Sigmoid colon (tissue), 7 donors: ENCODE measurements around the gene DDX6. TPM values are rescaled to one million over a fixed set of nuclear protein-coding genes. Genes with fewer than 3 reads are reported as not detected.
A peak's percentile ranks its signal among the peaks of the same experiment; 100 is the strongest.
"Not testable (repeated sequence)": the region's sequence is repeated elsewhere in the genome, so short reads cannot be mapped to it uniquely, and the experiment has no call there.

Experiments used
- DNase-seq: peaks from one replicate; pipeline ENCODE4 v3.0.0-alpha.2; 2019
- H3K27ac ChIP-seq, 4 donors: fragments of 200-600 bp; sonication (generic); one replicate each; pipeline ENCODE4 v1.5.1; 2016 to 2019; ENCODE audit warnings: mild to moderate bottlenecking in 1 of 4
- H3K27me3 ChIP-seq, 3 donors: fragments of 200-600 bp; sonication (generic); one replicate each; pipeline ENCODE4 v1.5.1; 2019; ENCODE audit warnings: mild to moderate bottlenecking in 1 of 3
- H3K36me3 ChIP-seq, 4 donors: fragments of 200-600 bp; sonication (generic); one replicate each; pipeline ENCODE4 v1.5.1; 2016 to 2019
- H3K4me1 ChIP-seq, 4 donors: fragments of 200-600 bp; sonication (generic); one replicate each; pipeline ENCODE4 v1.5.1; 2017 to 2019
- H3K4me3 ChIP-seq, 4 donors: fragments of 200-600 bp; sonication (generic); one replicate each; pipeline ENCODE4 v1.5.1; 2017 to 2019; ENCODE audit warnings: mild to moderate bottlenecking in 2 of 4, moderate library complexity in 1 of 4
- H3K9me3 ChIP-seq, 4 donors: fragments of 200-600 bp in 3 of 4; sonication (generic) in 3 of 4; one replicate each; pipeline versions ENCODE4 v1.5.1 to v1.6.1; 2013 to 2019
- CTCF ChIP-seq, 4 experiments: fragments of 450-650 bp in 3 of 4; fragments of 200-600 bp in 1 of 4; IDR thresholded peaks; one replicate each; pipeline ENCODE4 v1.5.1; 2016 to 2019; ENCODE audit warnings: antibody characterized with exemption in 4 of 4, mild to moderate bottlenecking in 3 of 4, moderate library complexity in 2 of 4
- EP300 ChIP-seq, 4 donors: sonication (generic); formaldehyde crosslinking; IDR thresholded peaks; one replicate each; pipeline ENCODE4 v1.6.1; 2017; ENCODE audit warnings: antibody characterized with exemption in 4 of 4
- POLR2A ChIP-seq, 2 donors: fragments of 450-650 bp; IDR thresholded peaks; one replicate each; pipeline ENCODE4 v1.6.1; 2016; ENCODE audit warnings: antibody characterized with exemption in 2 of 2, mild to moderate bottlenecking in 2 of 2, moderate library complexity in 2 of 2
- POLR2AphosphoS5 ChIP-seq, 4 donors: sonication (generic); formaldehyde crosslinking; IDR thresholded peaks; one replicate each; pipeline ENCODE4 v1.6.1; 2017; ENCODE audit warnings: antibody characterized with exemption in 4 of 4
- WGBS, 2 donors: extraction: QIAGEN DNeasy Blood & Tissue Kit; methylation state at CpG; one replicate each; pipeline ENCODE4 v1.1.7; 2013; 5-methylcytosine and 5-hydroxymethylcytosine counted together
- intact Hi-C: fragments of 100-400 bp; cut with DNase I; formaldehyde crosslinking; loops from one replicate; pipeline ENCODE4 v1.15.1; 2023
- polyA plus RNA-seq, 3 donors: library from polyadenylated mRNA; stranded (reverse); fragments of 200-250 nt; gene quantifications; one replicate each; pipeline ENCODE4 v1.2.3, GENCODE V29; 2013
- total RNA-seq, 4 donors: library from RNA; depleted of rRNA; stranded (reverse); fragments of >200 nt; gene quantifications; one replicate each; pipeline ENCODE4 v1.1.0, GENCODE V29; 2016
- donor health status: healthy with polysubstance abuse.
- donor health status: Bipolar disorder and iron deficiency.
- donor health status: healthy.

DDX6 gene
- total and polyA plus RNA-seq, 7 donors = 19.2 to 137 (median 97.8) TPM

- no peaks in the 10 kb centered on the region for H3K27me3 ChIP-seq
- 27 to 80% methylated on average over 7 of the region's 7 CpGs for WGBS, 2 donors
- no peak overlapping the region for H3K27ac ChIP-seq
- H3K36me3 ChIP-seq = no peaks in the 10 kb centered on the region
- H3K9me3 ChIP-seq = no peaks in the 10 kb centered on the region
- H3K4me1 ChIP-seq = no peaks in the 10 kb centered on the region
- H3K4me3 ChIP-seq = no peak overlapping the region
- no peak for DNase-seq
- no peak for TF ChIP-seq POLR2A (IDR thresholded peaks at IDR 0.05)
- TF ChIP-seq POLR2AphosphoS5 (IDR thresholded peaks at IDR 0.05) = no peak
- no peak for TF ChIP-seq CTCF (IDR thresholded peaks at IDR 0.05)
- TF ChIP-seq EP300 (IDR thresholded peaks at IDR 0.05) = no peak
- intact Hi-C loops = no loop called here
These were observed 36.2 kb upstream of the DDX6 start for GRCh38 chr11:118827118-118827517.

GRCh38 chr11:118822936-118823510 is 32.1 kb upstream of the DDX6 start:
- DNase-seq, intact Hi-C loops, H3K27ac ChIP-seq, H3K27me3 ChIP-seq, H3K4me3 ChIP-seq, H3K9me3 ChIP-seq, H3K36me3 ChIP-seq: not testable (repeated sequence)
- 86 to 91% methylated on average over 8 of the region's 8 CpGs for WGBS, 2 donors
- H3K4me1 ChIP-seq = peaks cover 0 to 20% (median 18%) of the 10 kb centered on the region in 4 donors

DNA sequence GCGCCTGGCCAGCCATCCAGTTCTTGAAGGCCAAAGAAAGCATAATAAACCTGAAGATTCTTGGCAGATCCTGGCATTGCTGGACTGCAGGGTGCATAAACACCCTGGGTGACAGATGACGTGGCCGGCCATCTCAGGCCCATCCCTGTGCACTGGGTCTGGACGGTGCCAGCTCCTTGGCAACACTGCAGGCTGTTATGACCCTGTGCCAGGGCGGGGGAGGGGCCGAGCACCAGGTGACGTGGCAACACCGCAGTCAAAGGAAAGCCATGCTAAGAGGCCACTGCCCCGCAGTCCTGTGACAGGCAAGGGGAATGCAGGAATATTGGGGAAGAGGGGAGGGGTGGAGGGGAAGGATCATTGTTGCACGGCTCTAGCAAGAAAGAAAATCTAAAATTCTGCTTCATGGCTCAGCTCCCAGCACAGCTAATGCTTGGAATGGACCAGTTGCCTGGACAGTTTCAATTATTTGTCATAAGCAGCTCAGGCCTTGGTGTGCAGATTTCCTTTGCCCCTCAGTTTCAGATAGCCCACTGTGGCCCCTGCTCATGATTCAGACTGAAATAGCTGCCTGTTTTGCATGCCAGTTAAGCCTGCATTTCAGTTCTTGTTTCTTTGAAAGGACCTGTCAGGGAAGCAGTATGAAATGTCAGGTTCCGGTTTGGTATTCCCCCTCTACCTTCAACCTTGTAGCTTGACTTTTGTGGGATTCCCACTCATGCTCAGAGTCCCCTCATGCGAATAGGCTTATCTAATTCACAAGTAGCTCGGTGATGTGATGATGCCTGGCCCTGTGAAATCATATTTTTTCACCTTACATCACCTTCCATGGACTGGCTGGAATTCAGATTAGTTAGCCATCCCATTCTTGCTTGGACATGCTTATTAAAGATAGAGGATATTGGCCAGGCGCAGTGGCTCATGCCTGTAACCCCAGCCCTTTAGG is 29.7 kb upstream of the DDX6 start:
- Histone ChIP-seq H3K4me1 (peaks cover 0 to 20% (median 18%) of the 10 kb centered on the region in 4 donors), H3K9me3 (no peaks in the 10 kb centered on the region), H3K27me3 (no peaks in the 10 kb centered on the region), H3K4me3 (no peak overlapping the region), H3K36me3 (no peaks in the 10 kb centered on the region), H3K27ac (peak overlapping the region; percentile 83 to 84 (median 84))
- intact Hi-C loops = loop anchor here (2.0 kb wide), 1 partner anchor 28 kb away; no protein-coding TSS in a partner anchor
- WGBS, 2 donors = 36 to 59% methylated on average over 14 of the region's 14 CpGs
- TF ChIP-seq CTCF (IDR thresholded peaks at IDR 0.05) (no peak), EP300 (IDR thresholded peaks at IDR 0.05) (peak in 3 of 4 donors; percentile 15 to 72 (median 45)), POLR2AphosphoS5 (IDR thresholded peaks at IDR 0.05) (peak; percentile 53 to 82 (median 78)), POLR2A (IDR thresholded peaks at IDR 0.05) (no peak)
- peak; percentile 96 for DNase-seq

GRCh38 chr11:118820025-118820379 is 29.0 kb upstream of the DDX6 start:
- not testable (repeated sequence) for DNase-seq, H3K4me3 ChIP-seq, H3K27me3 ChIP-seq, H3K9me3 ChIP-seq, H3K36me3 ChIP-seq
- WGBS, 2 donors = 81 to 82% methylated on average over 7 of the region's 7 CpGs
- Histone ChIP-seq H3K4me1 (peaks cover 0 to 20% (median 18%) of the 10 kb centered on the region in 4 donors), H3K27ac (peak overlapping the region; percentile 83 to 84 (median 84))
- intact Hi-C loops = loop anchor here (2.0 kb wide), 1 partner anchor 27 kb away; no protein-coding TSS in a partner anchor

DNA sequence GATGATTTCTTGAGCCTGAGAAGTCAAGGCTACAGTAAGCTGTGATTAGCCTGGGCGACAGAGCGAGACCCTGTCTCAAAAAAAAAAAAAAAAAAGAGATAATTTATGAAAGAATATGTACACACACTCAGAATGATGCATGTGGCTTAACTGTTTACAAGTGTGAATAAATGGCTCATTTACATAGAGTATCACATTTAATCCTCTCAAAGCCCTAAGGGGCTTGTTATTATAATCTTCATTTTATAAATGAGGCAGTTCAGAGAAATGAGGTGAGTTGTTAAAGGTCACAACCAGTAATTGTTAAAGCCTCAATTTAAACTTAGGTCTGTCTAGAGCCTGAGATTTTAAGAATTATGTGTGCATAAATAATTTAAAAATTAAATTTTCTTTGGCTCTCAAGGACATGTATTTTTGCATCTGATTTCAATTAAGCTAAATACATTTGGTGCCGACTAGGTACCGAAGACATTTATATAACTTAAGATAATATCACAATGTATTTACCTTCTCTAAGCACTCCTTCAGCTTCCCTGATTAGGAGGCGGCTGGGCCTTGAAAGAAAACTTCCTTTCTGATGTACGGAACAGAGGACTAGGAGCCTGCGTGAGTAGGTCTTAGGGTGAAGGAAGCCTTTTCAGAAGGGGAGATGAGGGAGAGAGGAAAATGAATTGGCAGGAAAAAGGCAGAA is 28.5 kb upstream of the DDX6 start:
- H3K27me3 ChIP-seq = no peaks in the 10 kb centered on the region
- 81 to 83% methylated on average over 7 of the region's 7 CpGs for WGBS, 2 donors
- no peak for TF ChIP-seq POLR2A (IDR thresholded peaks at IDR 0.05)
- no peak for TF ChIP-seq CTCF (IDR thresholded peaks at IDR 0.05)
- no peak for TF ChIP-seq EP300 (IDR thresholded peaks at IDR 0.05)
- no peak for TF ChIP-seq POLR2AphosphoS5 (IDR thresholded peaks at IDR 0.05)
- intact Hi-C loops = loop anchor here (2.0 kb wide), 1 partner anchor 27 kb away; no protein-coding TSS in a partner anchor
- peak overlapping the region; percentile 83 to 84 (median 84) for H3K27ac ChIP-seq
- DNase-seq = no peak
- H3K4me3 ChIP-seq = no peak overlapping the region
- H3K4me1 ChIP-seq = peaks cover 0 to 20% (median 18%) of the 10 kb centered on the region in 4 donors
- H3K36me3 ChIP-seq = no peaks in the 10 kb centered on the region
- no peaks in the 10 kb centered on the region for H3K9me3 ChIP-seq
